Measurements from ENCODE around the gene PCDHGA3.
"Not testable (repeated sequence)": the region's sequence is repeated elsewhere in the genome, so short reads cannot be mapped to it uniquely, and the experiment has no call there.

Gene PCDHGA3

GRCh38 chr5:141349917-141350619 is 6.4 kb downstream of the PCDHGA3 start, which contains the start of gene PCDHGB1:
PCDHGB1 (plus strand) TSS chr5:141350099; CDS start chr5:141350261, 162 bp downstream.
- DNase-seq, result peak; percentile 30

- DNase-seq, result no peak
Observed at GRCh38 chr5:141351591-141351990, 8.0 kb downstream of the PCDHGA3 start.

GRCh38 chr5:141354900-141355469 is 11.4 kb downstream of the PCDHGA3 start, which contains the start of gene PCDHGA4:
PCDHGA4 (plus strand) TSS chr5:141355021; CDS start chr5:141355108, 87 bp downstream.
- no peak for DNase-seq

GRCh38 chr5:141355641-141356040 is 12.0 kb downstream of the PCDHGA3 start:
- DNase-seq, result no peak

GRCh38 chr5:141356133-141356532 is 12.5 kb downstream of the PCDHGA3 start:
- no peak for DNase-seq

- DNase-seq, result no peak
Observed at GRCh38 chr5:141356950-141357349, 13.3 kb downstream of the PCDHGA3 start.

- DNase-seq, result peak; percentile 45
Observed at GRCh38 chr5:141359790-141360426, 16.3 kb downstream of the PCDHGA3 start, which contains the start of gene PCDHGB2. PCDHGB2 (plus strand) TSS chr5:141359994; CDS start chr5:141360136, 142 bp downstream.

GRCh38 chr5:141360685-141361084 is 17.1 kb downstream of the PCDHGA3 start:
- DNase-seq, result no peak

GRCh38 chr5:141362719-141363118 is 19.1 kb downstream of the PCDHGA3 start:
- DNase-seq, result no peak

- no peak for DNase-seq
Observed at GRCh38 chr5:141363952-141364660, 20.5 kb downstream of the PCDHGA3 start, which contains the start of gene PCDHGA5. PCDHGA5 (plus strand) TSS chr5:141364162; CDS start chr5:141364331, 169 bp downstream.

GRCh38 chr5:141366016-141366896 is 22.6 kb downstream of the PCDHGA3 start:
- no peak for DNase-seq

GRCh38 chr5:141369994-141370848 is 26.6 kb downstream of the PCDHGA3 start, which contains the start of gene PCDHGB3:
PCDHGB3 (plus strand) TSS chr5:141370242; CDS start chr5:141370395, 153 bp downstream.
- DNase-seq, result peak; percentile 35

- DNase-seq, result no peak
Observed at GRCh38 chr5:141371572-141372475, 28.2 kb downstream of the PCDHGA3 start.

- DNase-seq, result no peak
Observed at GRCh38 chr5:141373673-141374317, 30.2 kb downstream of the PCDHGA3 start, which contains the start of gene PCDHGA6. PCDHGA6 (plus strand) TSS chr5:141373891; CDS start chr5:141374084, 193 bp downstream.

- no peak for DNase-seq
Observed at GRCh38 chr5:141374627-141375026, 31.0 kb downstream of the PCDHGA3 start.

GRCh38 chr5:141375444-141376155 is 32.0 kb downstream of the PCDHGA3 start:
- DNase-seq, result not testable (repeated sequence)

- peak; percentile 12 for DNase-seq
Observed at GRCh38 chr5:141382469-141383294, 39.1 kb downstream of the PCDHGA3 start, which contains the start of gene PCDHGA7. PCDHGA7 (plus strand) TSS chr5:141382742; CDS start chr5:141382900, 158 bp downstream.

All from hematopoietic multipotent progenitor cell treated with erythropoietin and hydrocortisone succinate and interleukin-3 and kit ligand, for 6 days (in vitro differentiated cells).